GM12801 (cell line): ENCODE data around the gene ALCAM.

Experiments
- CTCF ChIP-seq: IDR thresholded peaks from one replicate; pipeline ENCODE4 v1.5.1; 2011; ENCODE audit warnings: control low read depth; ENCODE audit not compliant: insufficient read length; ENCODE audit errors: extremely low read depth

ALCAM gene

GRCh38 chr3:105332961-105333360, 33.7 kb upstream of the ALCAM start:
- no peak for TF ChIP-seq CTCF

- no peak for TF ChIP-seq CTCF
Measured at GRCh38 chr3:105334138-105334882, 32.4 kb upstream of the ALCAM start.

DNA sequence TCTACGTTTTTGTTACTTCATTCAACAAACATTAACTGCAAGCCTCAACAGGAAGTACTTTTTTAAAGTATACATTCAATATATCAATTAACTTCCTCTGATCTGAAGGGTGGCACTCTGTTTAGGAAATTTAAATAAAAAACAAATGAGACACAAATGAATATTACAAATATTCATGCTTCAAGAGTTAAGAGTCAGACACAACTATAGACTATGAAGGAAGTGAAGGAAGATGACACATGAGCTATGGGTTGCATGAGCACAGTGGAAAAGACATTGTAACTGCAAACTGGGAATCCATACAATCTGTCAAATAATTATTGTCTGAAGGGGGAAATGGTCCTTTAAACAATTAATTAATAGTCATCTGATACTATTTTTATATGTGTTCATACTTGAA, 26.8 kb upstream of the ALCAM start:
- TF ChIP-seq CTCF, result no peak

DNA sequence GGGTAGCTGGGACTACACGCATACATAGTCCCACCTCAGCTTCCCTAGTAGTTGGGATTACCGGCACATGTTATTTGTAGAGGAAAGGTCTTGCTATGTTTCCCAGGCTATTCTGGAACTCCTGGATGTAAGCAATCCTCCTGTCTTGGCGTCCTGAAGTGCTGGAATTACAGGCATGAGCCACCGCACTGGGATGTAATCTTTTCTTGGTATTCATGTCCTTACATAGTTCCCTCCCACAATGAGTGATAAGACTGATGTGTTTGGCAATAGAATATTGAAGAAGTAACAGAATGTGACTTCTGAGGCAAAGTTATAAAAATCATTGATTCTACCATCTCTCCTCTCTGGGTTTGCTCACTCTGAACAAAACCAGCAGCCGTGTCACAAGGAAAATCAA, 22.7 kb upstream of the ALCAM start:
- TF ChIP-seq CTCF, result no peak

GRCh38 chr3:105345156-105345555, 21.6 kb upstream of the ALCAM start:
- no peak for TF ChIP-seq CTCF

GRCh38 chr3:105347625-105348302, 18.9 kb upstream of the ALCAM start:
- no peak for TF ChIP-seq CTCF

- no peak for TF ChIP-seq CTCF
Measured at GRCh38 chr3:105348307-105348706, 18.4 kb upstream of the ALCAM start.
